HepG2 (cell line): ENCODE results near the gene KCNK7. TPM values are rescaled to one million over a fixed set of nuclear protein-coding genes. Genes with fewer than 3 reads are reported as not detected.

Experiments
- BATF2 ChIP-seq: sonication (generic); formaldehyde crosslinking; IDR thresholded peaks from 2 replicates; pipeline ENCODE4 v1.8.0; 2022; ENCODE audit warnings: mild to moderate bottlenecking, missing genetic modification reagents, moderate library complexity
- BRCA1 ChIP-seq: sonication (generic); formaldehyde crosslinking; IDR thresholded peaks from 2 replicates; pipeline ENCODE4 v1.4.0; 2020; ENCODE audit warnings: missing genetic modification reagents
- DMTF1 ChIP-seq: sonication (generic); formaldehyde crosslinking; IDR thresholded peaks from 2 replicates; pipeline ENCODE4 v1.4.0; 2020; ENCODE audit warnings: mild to moderate bottlenecking, missing genetic modification reagents
- FIP1L1 ChIP-seq: fragments of 200-400 bp; formaldehyde crosslinking; IDR thresholded peaks from 2 replicates; pipeline ENCODE4 v1.6.1; 2018; ENCODE audit warnings: low read depth, mild to moderate bottlenecking, low read length, moderate library complexity, borderline replicate concordance; ENCODE audit not compliant: insufficient read depth
- MAFG ChIP-seq: sonication (generic); formaldehyde crosslinking; IDR thresholded peaks from 2 replicates; pipeline ENCODE4 v1.5.1; 2020; ENCODE audit warnings: mild to moderate bottlenecking, missing genetic modification reagents
- MBNL3 ChIP-seq: fragments of 250-450 bp; sonication (Bioruptor Pico); conservative IDR thresholded peaks from 2 replicates; pipeline ENCODE4 v1.8.0; 2022; ENCODE audit warnings: mild to moderate bottlenecking, inconsistent platforms
- NONO ChIP-seq, 2 experiments: fragments of 450-650 bp in 1 of 2; sonication (generic) in 1 of 2; formaldehyde crosslinking in 1 of 2; IDR thresholded peaks in 1 of 2; conservative IDR thresholded peaks in 1 of 2; 2 replicates each; pipeline versions ENCODE4 v1.6.1 to v1.8.0; 2017 to 2022; ENCODE audit warnings: mild to moderate bottlenecking in 1 of 2, missing genetic modification reagents in 1 of 2, moderate library complexity in 1 of 2
- NR3C1 ChIP-seq: sonication (generic); formaldehyde crosslinking; IDR thresholded peaks from 2 replicates; pipeline ENCODE4 v1.4.0; 2020; ENCODE audit warnings: missing genetic modification reagents
- PCBP2 ChIP-seq: fragments of 200-400 bp; formaldehyde crosslinking; optimal IDR thresholded peaks from 2 replicates; pipeline ENCODE3; 2018; ENCODE audit warnings: low read length, low read depth; ENCODE audit not compliant: poor library complexity, severe bottlenecking
- POGK ChIP-seq: sonication (generic); formaldehyde crosslinking; conservative IDR thresholded peaks from 2 replicates; pipeline ENCODE4 v1.8.0; 2022; ENCODE audit warnings: mild to moderate bottlenecking, moderate library complexity, missing genetic modification reagents
- SRSF9 ChIP-seq: fragments of 200-400 bp; formaldehyde crosslinking; IDR thresholded peaks from 2 replicates; pipeline ENCODE4 v1.6.1; 2018; ENCODE audit warnings: borderline replicate concordance, mild to moderate bottlenecking, low read depth, low read length; ENCODE audit not compliant: insufficient read depth, poor library complexity, severe bottlenecking
- ZBED4 ChIP-seq: sonication (generic); formaldehyde crosslinking; IDR thresholded peaks from 2 replicates; pipeline ENCODE4 v1.4.0; 2020; ENCODE audit warnings: missing genetic modification reagents, borderline replicate concordance
- ZNF549 ChIP-seq: sonication (generic); formaldehyde crosslinking; IDR thresholded peaks from 2 replicates; pipeline ENCODE4 v1.5.0; 2020; ENCODE audit warnings: missing genetic modification reagents
- ZNF557 ChIP-seq: sonication (generic); formaldehyde crosslinking; IDR thresholded peaks from 2 replicates; pipeline ENCODE4 v1.4.0; 2020; ENCODE audit warnings: missing genetic modification reagents
- ZNF558 ChIP-seq: sonication (generic); formaldehyde crosslinking; IDR thresholded peaks from 2 replicates; pipeline ENCODE4 v1.9.0; 2022; ENCODE audit warnings: mild to moderate bottlenecking, missing genetic modification reagents, borderline replicate concordance
- ZNF616 ChIP-seq: sonication (generic); formaldehyde crosslinking; IDR thresholded peaks from 2 replicates; pipeline ENCODE4 v1.5.0; 2020; ENCODE audit warnings: low read depth, mild to moderate bottlenecking, missing genetic modification reagents
- ZNF724P ChIP-seq: sonication (generic); formaldehyde crosslinking; IDR thresholded peaks from 2 replicates; pipeline ENCODE4 v1.8.0; 2022; ENCODE audit warnings: missing genetic modification reagents, borderline replicate concordance
- ZNF775 ChIP-seq: sonication (generic); formaldehyde crosslinking; IDR thresholded peaks from 2 replicates; pipeline ENCODE4 v1.4.0; 2020; ENCODE audit warnings: missing genetic modification reagents, mild to moderate bottlenecking, moderate library complexity, borderline replicate concordance
- ZSCAN5A ChIP-seq: sonication (generic); formaldehyde crosslinking; IDR thresholded peaks from 2 replicates; pipeline ENCODE4 v1.8.0; 2022; ENCODE audit warnings: mild to moderate bottlenecking, missing genetic modification reagents, borderline replicate concordance
- polyA plus RNA-seq, 8 experiments: library from polyadenylated mRNA; depleted of rRNA in 3 of 8; stranded (reverse) in 7 of 8; unstranded in 1 of 8; fragments of >200 nt; fragmentation: Illumina TruSeq in 4 of 8; extraction: Trizol in 4 of 8; gene quantifications; 2 replicates each; pipeline versions ENCODE4 v1.2.1 to v1.2.3, GENCODE V29; 2011 to 2016; ENCODE audit warnings: low read depth in 4 of 8, missing spikeins in 1 of 8, mixed read lengths in 1 of 8; ENCODE audit not compliant: insufficient read depth in 1 of 8
- total RNA-seq, 5 experiments: library from RNA; depleted of rRNA; stranded (reverse); fragments of >200 nt; fragmentation: Illumina TruSeq; extraction: Trizol; gene quantifications; 2 replicates each; pipeline ENCODE4 v1.2.3, GENCODE V29; 2016; ENCODE audit warnings: low read depth in 1 of 5

The KCNK7 gene
- total and polyA plus RNA-seq, 2 of the 13 experiments (the other 11 are each of a cell fraction or from before 2014, with no cell fraction given): 0.11 TPM; not detected in 1

- no peak for TF ChIP-seq NR3C1 (CRISPR knock-in tag)
- TF ChIP-seq BRCA1 (CRISPR knock-in tag): no peak
- TF ChIP-seq MAFG: no peak
- no peak for TF ChIP-seq DMTF1 (CRISPR knock-in tag)
- no peak for TF ChIP-seq ZNF724P (CRISPR knock-in tag)
- 0 out of 2 replicates have a peak, but pooled peaks have one; percentile 32 for TF ChIP-seq ZNF557
- TF ChIP-seq BATF2: no peak
- TF ChIP-seq SRSF9: no peak
- TF ChIP-seq PCBP2: no peak
- no peak for TF ChIP-seq MBNL3 (CRISPR knock-in tag)
- TF ChIP-seq POGK (CRISPR knock-in tag): no peak
- TF ChIP-seq ZNF549 (CRISPR knock-in tag): no peak
- TF ChIP-seq ZNF616 (CRISPR knock-in tag): 0 out of 2 replicates have a peak, but pooled peaks have one; percentile 40
- no peak for TF ChIP-seq ZNF558 (CRISPR knock-in tag)
- TF ChIP-seq ZSCAN5A: 0 out of 2 replicates have a peak, but pooled peaks have one; percentile 39
- peak; percentile 25; the same call in 1 of the 2 replicates for TF ChIP-seq ZBED4 (CRISPR knock-in tag)
- no peak for TF ChIP-seq FIP1L1
- no peak for TF ChIP-seq NONO (IDR thresholded peaks at IDR 0.05)
- TF ChIP-seq NONO (CRISPR knock-in tag; conservative IDR thresholded peaks at IDR 0.05): no peak; the same call in 1 of the 2 replicates
- TF ChIP-seq ZNF775: no peak
Observed at GRCh38 chr11:65616575-65617001, 21.0 kb upstream of the KCNK7 start (continued).
